CD14-positive monocyte (primary cell): ENCODE measurements around the gene CTXN1. TPM values are rescaled to one million over a fixed set of nuclear protein-coding genes. Genes with fewer than 3 reads are reported as not detected.

Experiments
- DNase-seq, 3 donors: peaks; one replicate each; pipeline ENCODE4 v3.0.0-alpha.2; 2011 to 2022
- H2AFZ ChIP-seq: 2 replicates; pipeline ENCODE4 v1.6.0; 2012; ENCODE audit warnings: mild to moderate bottlenecking, low read depth, low read length, inconsistent platforms; ENCODE audit not compliant: insufficient read depth, poor library complexity, severe bottlenecking
- H3K27ac ChIP-seq, 2 donors: 1 replicate in 1 of 2; 2 replicates in 1 of 2; pipeline ENCODE4 v1.5.1; 2012 to 2013; ENCODE audit warnings: low read length in 2 of 2, control low read depth in 1 of 2, inconsistent platforms in 1 of 2, low read depth in 1 of 2, mild to moderate bottlenecking in 1 of 2
- H3K27me3 ChIP-seq, 2 donors: one replicate each; pipeline versions ENCODE4 v1.6.0 to v1.6.1; 2011 to 2013; ENCODE audit warnings: low read length in 2 of 2; ENCODE audit not compliant: control insufficient read depth in 2 of 2, insufficient read depth in 2 of 2
- H3K36me3 ChIP-seq, 2 donors: replicated peaks in 1 of 2; 1 replicate in 1 of 2; 2 replicates in 1 of 2; pipeline versions ENCODE4 v1.5.1 to v1.6.1; 2012 to 2013; ENCODE audit warnings: low read length in 2 of 2, control low read depth in 1 of 2, inconsistent platforms in 1 of 2, mild to moderate bottlenecking in 1 of 2; ENCODE audit not compliant: insufficient read depth in 2 of 2, control insufficient read depth in 1 of 2
- H3K4me1 ChIP-seq, 2 donors: 1 replicate in 1 of 2; 2 replicates in 1 of 2; pipeline versions ENCODE4 v1.5.1 to v1.6.1; 2012 to 2013; ENCODE audit warnings: low read length in 2 of 2, control low read depth in 1 of 2, inconsistent platforms in 1 of 2, mild to moderate bottlenecking in 1 of 2, moderate library complexity in 1 of 2; ENCODE audit not compliant: insufficient read depth in 2 of 2, control insufficient read depth in 1 of 2
- H3K4me2 ChIP-seq: replicated peaks from 2 replicates; pipeline ENCODE3; 2012; ENCODE audit warnings: low read length, moderate library complexity, mild to moderate bottlenecking; ENCODE audit not compliant: poor library complexity, severe bottlenecking; ENCODE audit errors: extremely low read depth
- H3K4me3 ChIP-seq, 3 experiments: fragments of 200-600 bp in 1 of 3; sonication (generic) in 1 of 3; replicated peaks in 1 of 3; 1 replicate in 2 of 3; 2 replicates in 1 of 3; pipeline ENCODE4 v1.5.1; 2011 to 2013; ENCODE audit warnings: low read length in 3 of 3, mild to moderate bottlenecking in 3 of 3, control low read depth in 2 of 3, low read depth in 2 of 3, inconsistent platforms in 1 of 3, moderate library complexity in 1 of 3
- H3K79me2 ChIP-seq: 2 replicates; pipeline ENCODE4 v1.6.0; 2012; ENCODE audit warnings: mild to moderate bottlenecking, control low read depth, inconsistent platforms, low read length, moderate library complexity; ENCODE audit not compliant: insufficient read depth
- H3K9ac ChIP-seq: 2 replicates; pipeline ENCODE4 v1.6.0; 2017; ENCODE audit warnings: low read length, mild to moderate bottlenecking; ENCODE audit not compliant: insufficient read depth, poor library complexity, severe bottlenecking
- H3K9me3 ChIP-seq, 2 donors: replicated peaks in 1 of 2; 1 replicate in 1 of 2; 2 replicates in 1 of 2; pipeline versions ENCODE4 v1.5.1 to v1.6.1; 2012 to 2013; ENCODE audit warnings: low read length in 2 of 2, control low read depth in 1 of 2; ENCODE audit not compliant: control insufficient read depth in 1 of 2, insufficient read depth in 1 of 2
- H4K20me1 ChIP-seq: 2 replicates; pipeline ENCODE4 v1.6.0; 2012; ENCODE audit warnings: mild to moderate bottlenecking, low read length, control low read depth, moderate library complexity; ENCODE audit not compliant: insufficient read depth
- H3K27ac Mint-ChIP-seq, 7 donors: one replicate each; pipeline ENCODE4 v1.8.0; 2020; ENCODE audit warnings: mild to moderate bottlenecking in 7 of 7, mixed read lengths in 7 of 7, moderate library complexity in 6 of 7, inconsistent platforms in 2 of 7
- H3K27me3 Mint-ChIP-seq, 3 donors: one replicate each; pipeline ENCODE4 v1.8.0; 2021 to 2022; ENCODE audit warnings: low read depth in 3 of 3, mild to moderate bottlenecking in 3 of 3, mixed read lengths in 3 of 3, moderate library complexity in 3 of 3, inconsistent platforms in 1 of 3
- H3K36me3 Mint-ChIP-seq, 2 donors: one replicate each; pipeline ENCODE4 v1.8.0; 2020; ENCODE audit warnings: mixed read lengths in 2 of 2, inconsistent platforms in 1 of 2, mild to moderate bottlenecking in 1 of 2
- H3K4me1 Mint-ChIP-seq: one replicate; pipeline ENCODE4 v1.8.0; 2020; ENCODE audit warnings: mild to moderate bottlenecking, mixed read lengths
- H3K4me3 Mint-ChIP-seq, 2 donors: one replicate each; pipeline ENCODE4 v1.8.0; 2020; ENCODE audit warnings: mild to moderate bottlenecking in 2 of 2, mixed read lengths in 2 of 2, moderate library complexity in 1 of 2
- H3K9me3 Mint-ChIP-seq, 7 donors: one replicate each; pipeline ENCODE4 v1.8.0; 2020 to 2022; ENCODE audit warnings: mixed read lengths in 7 of 7, mild to moderate bottlenecking in 6 of 7, moderate library complexity in 6 of 7, inconsistent platforms in 2 of 7
- CTCF ChIP-seq: fragments of 200-600 bp; IDR thresholded peaks from one replicate; pipeline ENCODE4 v1.8.0; 2022; ENCODE audit warnings: antibody characterized with exemption, mild to moderate bottlenecking
- WGBS: methylation state at CpG from one replicate; pipeline ENCODE4 v1.1.5; 2013; ENCODE audit warnings: missing lambda C conversion rate; ENCODE audit not compliant: insufficient coverage; 5-methylcytosine and 5-hydroxymethylcytosine counted together
- intact Hi-C, 2 donors: fragments of 100-400 bp; cut with micrococcal nuclease; formaldehyde crosslinking; loops; one replicate each; pipeline versions ENCODE4 v1.15.0 to v1.15.1; 2023
- polyA plus RNA-seq, 3 donors: library from polyadenylated mRNA; depleted of rRNA in 1 of 3; unstranded in 2 of 3; stranded (reverse) in 1 of 3; fragments of 300-500 nt in 2 of 3; fragments of >200 nt in 1 of 3; fragmentation: Illumina TruSeq in 2 of 3; gene quantifications; 1 replicate in 2 of 3; 2 replicates in 1 of 3; pipeline ENCODE4 v1.2.3, GENCODE V29; 2012 to 2021

Gene CTXN1
- polyA plus RNA-seq, 3 donors: not detected

GRCh38 chr19:7924241-7924640, 1.7 kb downstream of the CTXN1 start:
- WGBS: 88% methylated on average over 12 of the region's 12 CpGs
- peaks cover 0 to 4% of the 10 kb centered on the region in 2 donors for H3K27me3 ChIP-seq
- peaks cover 26 to 39% of the 10 kb centered on the region in 2 donors for H3K4me1 ChIP-seq
- no peak overlapping the region for H3K4me2 ChIP-seq
- peaks cover 7% of the 10 kb centered on the region for H4K20me1 ChIP-seq
- DNase-seq: no peak
- intact Hi-C loops: loop anchor here (5.0 to 10.0 kb wide), 3 partner anchors 52 to 1891 kb away; partner anchors contain the start of genes FBXL12 (in 1 of the 2) and PRR36 (in 1 of the 2)
- peaks cover 12 to 15% of the 10 kb centered on the region in 2 donors for H3K36me3 ChIP-seq
- H3K9ac ChIP-seq: no peak overlapping the region
- no peak overlapping the region for H3K4me3 ChIP-seq
- Mint-ChIP-seq H3K4me1 (peaks cover 29% of the 10 kb centered on the region), H3K4me3 (peak overlapping the region; percentile 34 to 68), H3K27ac (no peak overlapping the region), H3K27me3 (peaks cover 19 to 28% (median 21%) of the 10 kb centered on the region in 3 donors), H3K36me3 (peaks cover 19% of the 10 kb centered on the region in 2 donors), H3K9me3 (peaks cover 0 to 4% (median 2%) of the 10 kb centered on the region in 7 donors)
- H3K9me3 ChIP-seq: no peaks in the 10 kb centered on the region
- TF ChIP-seq CTCF: no peak
- H3K79me2 ChIP-seq: no peaks in the 10 kb centered on the region
- H3K27ac ChIP-seq: no peak overlapping the region
- no peak overlapping the region for H2AFZ ChIP-seq

GRCh38 chr19:7923295-7924191, 2.4 kb downstream of the CTXN1 start:
- Mint-ChIP-seq H3K27ac (peak overlapping the region in 1 of 7 donors; percentile 46), H3K4me1 (peaks cover 32% of the 10 kb centered on the region), H3K9me3 (peaks cover 0 to 8% (median 4%) of the 10 kb centered on the region in 7 donors), H3K27me3 (peaks cover 25 to 35% (median 28%) of the 10 kb centered on the region in 3 donors), H3K4me3 (no peak overlapping the region), H3K36me3 (peaks cover 19% of the 10 kb centered on the region in 2 donors)
- Histone ChIP-seq H3K79me2 (no peaks in the 10 kb centered on the region), H4K20me1 (peaks cover 7% of the 10 kb centered on the region), H3K9me3 (peaks cover 0 to 5% of the 10 kb centered on the region in 2 donors), H3K9ac (no peak overlapping the region), H3K4me2 (no peak overlapping the region), H3K4me3 (no peak overlapping the region), H3K4me1 (peaks cover 29 to 46% of the 10 kb centered on the region in 2 donors), H3K27me3 (peaks cover 5 to 11% of the 10 kb centered on the region in 2 donors), H2AFZ (no peak overlapping the region), H3K36me3 (peaks cover 12 to 15% of the 10 kb centered on the region in 2 donors), H3K27ac (no peak overlapping the region)
- no peak for TF ChIP-seq CTCF
- intact Hi-C loops: loop anchor here (5.0 to 10.0 kb wide), 3 partner anchors 51 to 1891 kb away; partner anchors contain the start of genes FBXL12 (in 1 of the 2) and PRR36 (in 1 of the 2)
- 91% methylated on average over 21 of the region's 31 CpGs for WGBS
- no peak for DNase-seq
